Right atrium auricular region (tissue), 2 donors: ENCODE data around the gene PSMB7. TPM values are rescaled to one million over a fixed set of nuclear protein-coding genes. Genes with fewer than 3 reads are reported as not detected.
"Not testable (repeated sequence)": the region's sequence is repeated elsewhere in the genome, so short reads cannot be mapped to it uniquely, and the experiment has no call there.

ENCODE experiments used
- DNase-seq: peaks from one replicate; pipeline ENCODE4 v3.0.0-alpha.2; 2019; ENCODE audit warnings: low spot score
- H3K27ac ChIP-seq, 2 donors: fragments of 200-600 bp; sonication (generic); 1 replicate in 1 of 2; 2 replicates in 1 of 2; pipeline ENCODE4 v1.5.1; 2016 to 2019
- H3K27me3 ChIP-seq, 2 donors: fragments of 200-600 bp; sonication (generic); one replicate each; pipeline versions ENCODE4 v1.5.1 to v1.6.0; 2017 to 2019
- H3K36me3 ChIP-seq: fragments of 200-600 bp; sonication (generic); one replicate; pipeline ENCODE4 v1.5.1; 2016
- H3K4me1 ChIP-seq, 2 donors: fragments of 200-600 bp; sonication (generic); one replicate each; pipeline versions ENCODE4 v1.5.1 to v1.6.0; 2017 to 2019
- H3K4me3 ChIP-seq, 2 donors: fragments of 200-600 bp; sonication (generic); 1 replicate in 1 of 2; 2 replicates in 1 of 2; pipeline ENCODE4 v1.5.1; 2017 to 2019; ENCODE audit warnings: mild to moderate bottlenecking in 1 of 2, moderate library complexity in 1 of 2
- H3K9me3 ChIP-seq, 2 donors: fragments of 200-600 bp; sonication (generic); one replicate each; pipeline ENCODE4 v1.5.1; 2019
- total RNA-seq, 2 donors: library from RNA; depleted of rRNA; stranded (reverse); fragments of >200 nt; gene quantifications; one replicate each; pipeline ENCODE4 v1.1.0, GENCODE V29; 2016
- TF ChIP-seq, protein P1 (sequence below), 2 donors: fragments of 200-600 bp; sonication (generic); IDR thresholded peaks; one replicate each; pipeline ENCODE4 v1.5.1; 2019; ENCODE audit warnings: antibody characterized with exemption in 2 of 2

The PSMB7 gene
- total RNA-seq, 2 donors from 2014 or later = 178 to 207 TPM

DNA sequence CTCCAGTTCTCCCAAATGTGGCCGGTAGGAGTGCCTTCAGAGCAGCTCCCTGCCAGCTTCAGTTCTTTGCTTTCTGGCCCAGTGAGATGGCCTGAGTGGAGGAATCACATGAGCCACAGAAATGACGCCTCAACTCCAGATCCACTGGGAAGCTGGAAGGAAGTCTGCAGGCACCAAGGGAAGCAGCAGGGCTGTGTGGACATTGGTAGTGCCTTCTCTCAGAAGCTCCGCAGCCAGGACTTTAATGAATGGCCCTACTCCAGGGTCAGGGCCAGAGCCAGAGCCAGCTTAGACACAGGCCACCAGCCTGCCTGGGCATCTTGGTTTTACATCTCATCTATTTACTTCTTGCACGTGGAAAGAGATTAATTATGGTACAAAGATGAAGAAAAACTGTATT is 12.0 kb upstream of the PSMB7 start:
- no peaks in the 10 kb centered on the region for H3K4me1 ChIP-seq
- TF ChIP-seq, protein P1, sequence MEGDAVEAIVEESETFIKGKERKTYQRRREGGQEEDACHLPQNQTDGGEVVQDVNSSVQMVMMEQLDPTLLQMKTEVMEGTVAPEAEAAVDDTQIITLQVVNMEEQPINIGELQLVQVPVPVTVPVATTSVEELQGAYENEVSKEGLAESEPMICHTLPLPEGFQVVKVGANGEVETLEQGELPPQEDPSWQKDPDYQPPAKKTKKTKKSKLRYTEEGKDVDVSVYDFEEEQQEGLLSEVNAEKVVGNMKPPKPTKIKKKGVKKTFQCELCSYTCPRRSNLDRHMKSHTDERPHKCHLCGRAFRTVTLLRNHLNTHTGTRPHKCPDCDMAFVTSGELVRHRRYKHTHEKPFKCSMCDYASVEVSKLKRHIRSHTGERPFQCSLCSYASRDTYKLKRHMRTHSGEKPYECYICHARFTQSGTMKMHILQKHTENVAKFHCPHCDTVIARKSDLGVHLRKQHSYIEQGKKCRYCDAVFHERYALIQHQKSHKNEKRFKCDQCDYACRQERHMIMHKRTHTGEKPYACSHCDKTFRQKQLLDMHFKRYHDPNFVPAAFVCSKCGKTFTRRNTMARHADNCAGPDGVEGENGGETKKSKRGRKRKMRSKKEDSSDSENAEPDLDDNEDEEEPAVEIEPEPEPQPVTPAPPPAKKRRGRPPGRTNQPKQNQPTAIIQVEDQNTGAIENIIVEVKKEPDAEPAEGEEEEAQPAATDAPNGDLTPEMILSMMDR (IDR thresholded peaks at IDR 0.05) = no peak
- no peaks in the 10 kb centered on the region for H3K36me3 ChIP-seq
- no peak for DNase-seq
- no peak overlapping the region for H3K4me3 ChIP-seq
- no peak overlapping the region for H3K27ac ChIP-seq
- H3K27me3 ChIP-seq = no peaks in the 10 kb centered on the region
- H3K9me3 ChIP-seq = no peaks in the 10 kb centered on the region

DNA sequence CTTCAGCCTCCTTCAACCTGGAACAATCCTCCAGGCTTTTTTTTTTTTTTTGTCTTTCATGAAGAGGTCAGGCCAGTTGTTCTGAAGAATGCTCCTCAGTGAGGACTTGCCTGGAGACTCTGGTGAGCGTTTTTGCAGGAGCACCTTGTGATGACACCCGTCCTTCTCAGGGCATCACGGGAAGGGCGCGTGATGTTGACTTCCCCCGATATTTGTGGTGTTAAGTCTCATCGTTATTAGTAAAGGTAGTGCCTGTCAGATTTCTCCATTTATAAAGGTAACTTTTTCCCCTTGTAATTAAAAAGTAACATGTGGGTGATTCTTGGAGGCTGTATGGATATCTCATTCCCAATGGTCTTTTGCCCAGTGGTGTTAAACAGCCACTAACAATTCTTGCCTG is 11.1 kb upstream of the PSMB7 start:
- H3K36me3 ChIP-seq = no peaks in the 10 kb centered on the region
- no peak for DNase-seq
- TF ChIP-seq, protein P1 (IDR thresholded peaks at IDR 0.05) = no peak
- H3K27ac ChIP-seq = no peak overlapping the region
- no peaks in the 10 kb centered on the region for H3K27me3 ChIP-seq
- no peaks in the 10 kb centered on the region for H3K4me1 ChIP-seq
- H3K9me3 ChIP-seq = no peaks in the 10 kb centered on the region
- no peak overlapping the region for H3K4me3 ChIP-seq

DNA sequence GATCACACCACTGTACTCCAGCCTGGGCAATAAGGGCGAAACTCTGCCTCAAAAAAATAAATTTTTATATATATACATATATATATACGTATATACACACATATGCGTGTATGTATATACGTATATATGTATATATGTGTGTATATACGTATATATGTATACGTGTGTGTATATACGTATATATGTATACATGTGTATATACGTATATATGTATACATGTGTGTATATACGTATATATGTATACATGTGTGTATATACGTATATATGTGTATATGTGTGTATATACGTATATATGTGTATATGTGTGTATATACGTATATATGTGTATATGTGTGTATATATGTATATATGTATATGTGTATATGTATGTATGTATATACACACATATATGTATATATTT is 10.5 kb upstream of the PSMB7 start:
- not testable (repeated sequence) for H3K27me3 ChIP-seq, H3K27ac ChIP-seq, H3K4me3 ChIP-seq, H3K36me3 ChIP-seq, H3K4me1 ChIP-seq, H3K9me3 ChIP-seq, DNase-seq

DNA sequence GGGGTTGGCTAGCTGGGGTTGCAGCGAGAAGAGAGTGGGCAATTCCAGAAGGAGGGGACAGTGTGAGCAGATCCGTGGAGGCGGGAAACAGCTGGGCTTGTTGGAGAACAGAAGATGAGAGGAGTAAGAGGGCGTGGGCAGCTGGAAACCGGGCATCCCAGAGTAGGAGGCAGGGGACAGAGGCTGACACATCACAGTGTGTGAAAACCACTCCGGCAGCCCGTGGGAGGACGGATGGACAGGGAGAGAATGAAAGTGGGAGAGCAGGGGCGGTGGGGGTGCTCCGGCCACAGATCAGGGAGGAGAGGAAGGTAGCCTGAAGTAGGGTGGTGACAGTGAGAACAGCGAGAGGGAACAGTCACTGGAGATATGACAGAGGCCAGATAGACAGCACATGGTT is 8.3 kb upstream of the PSMB7 start:
- no peaks in the 10 kb centered on the region for H3K4me1 ChIP-seq
- H3K27ac ChIP-seq = no peak overlapping the region
- no peak overlapping the region for H3K4me3 ChIP-seq
- no peaks in the 10 kb centered on the region for H3K9me3 ChIP-seq
- no peaks in the 10 kb centered on the region for H3K36me3 ChIP-seq
- H3K27me3 ChIP-seq = no peaks in the 10 kb centered on the region
- TF ChIP-seq, protein P1 (IDR thresholded peaks at IDR 0.05) = no peak
- no peak for DNase-seq

DNA sequence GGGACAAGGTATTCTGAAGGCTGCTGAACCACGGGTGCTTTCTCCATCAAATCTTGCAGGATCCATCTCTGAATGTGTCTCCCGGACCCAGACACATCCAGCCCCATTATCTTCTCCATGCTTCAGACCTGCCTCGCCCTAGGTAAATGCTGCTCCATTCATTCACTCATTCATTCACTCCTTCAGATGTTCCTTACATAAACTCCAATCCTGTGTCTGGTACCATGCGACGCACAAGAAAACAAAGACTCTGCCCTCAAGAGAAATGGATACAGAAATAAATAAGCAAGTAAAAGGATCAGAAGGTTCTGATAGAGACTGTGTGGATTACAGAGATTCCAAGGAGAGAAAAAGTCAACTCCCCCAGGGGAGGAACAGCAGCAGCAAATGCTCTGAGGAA is 7.9 kb upstream of the PSMB7 start:
- no peak for DNase-seq
- H3K4me1 ChIP-seq = no peaks in the 10 kb centered on the region
- TF ChIP-seq, protein P1 (IDR thresholded peaks at IDR 0.05) = no peak
- H3K36me3 ChIP-seq = no peaks in the 10 kb centered on the region
- no peaks in the 10 kb centered on the region for H3K27me3 ChIP-seq
- H3K9me3 ChIP-seq = no peaks in the 10 kb centered on the region
- H3K4me3 ChIP-seq = no peak overlapping the region
- no peak overlapping the region for H3K27ac ChIP-seq

DNA sequence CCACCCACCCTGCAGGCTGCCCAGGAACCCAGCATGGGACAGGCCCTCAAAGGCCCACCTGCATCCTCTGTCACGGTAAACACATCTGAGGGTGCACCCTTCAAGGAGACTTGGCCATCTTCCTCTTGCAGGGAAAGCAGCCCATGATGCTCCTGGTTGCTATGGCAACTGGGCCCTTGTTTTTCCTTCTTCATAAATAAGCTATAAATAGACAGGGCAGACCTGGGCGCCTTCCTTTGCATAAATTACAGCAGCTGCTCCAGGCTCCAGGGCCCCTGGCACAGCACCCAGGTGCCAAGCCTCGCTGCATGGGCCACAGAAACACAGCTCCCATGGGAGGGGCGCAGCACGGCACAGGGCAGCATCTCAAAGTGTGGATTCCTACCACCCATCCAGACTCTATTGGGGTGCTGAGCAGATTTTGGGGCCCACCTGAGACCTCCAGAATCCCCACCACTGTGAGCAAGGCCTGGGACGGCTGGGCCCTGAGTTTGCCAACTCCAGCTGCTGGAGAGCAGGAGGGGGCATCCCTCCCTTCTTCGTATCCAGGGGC is 5.8 kb upstream of the PSMB7 start:
- Histone ChIP-seq H3K9me3 (no peaks in the 10 kb centered on the region), H3K27me3 (no peaks in the 10 kb centered on the region), H3K4me1 (no peaks in the 10 kb centered on the region), H3K27ac (no peak overlapping the region), H3K4me3 (no peak overlapping the region), H3K36me3 (no peaks in the 10 kb centered on the region)
- no peak for DNase-seq
- TF ChIP-seq, protein P1 (IDR thresholded peaks at IDR 0.05) = no peak
